ENCODE data around the gene SOCS2. TPM values are rescaled to one million over a fixed set of nuclear protein-coding genes. Genes with fewer than 3 reads are reported as not detected.

The SOCS2 gene
- total and polyA plus RNA-seq, 2 of the 13 experiments (the other 11 are each of a cell fraction or from before 2014, with no cell fraction given) = 0.62 to 1.5 TPM

- peak; percentile 40; the same call in 1 of the 2 replicates for TF ChIP-seq ZNF564 (CRISPR knock-in tag; IDR thresholded peaks at IDR 0.05)
- TF ChIP-seq ZNF20 (CRISPR knock-in tag; IDR thresholded peaks at IDR 0.05) = no peak
- no peak for TF ChIP-seq DR1 (CRISPR knock-in tag; IDR thresholded peaks at IDR 0.05)
- TF ChIP-seq RXRA (CRISPR knock-in tag; IDR thresholded peaks at IDR 0.05) = peak; percentile 94; the same call in 1 of the 2 replicates
- TF ChIP-seq ZNF136 (CRISPR knock-in tag; IDR thresholded peaks at IDR 0.05; ENCODE audit: low read depth) = peak; percentile 29; the same call in 1 of the 2 replicates
- no peak; the same call in 1 of the 2 replicates for TF ChIP-seq CHD2 (IDR thresholded peaks at IDR 0.05; ENCODE audit: low read depth, low read length)
- TF ChIP-seq ZNF841 (CRISPR knock-in tag; IDR thresholded peaks at IDR 0.05; ENCODE audit: borderline replicate concordance) = no peak
- TF ChIP-seq AGO2 (optimal IDR thresholded peaks at IDR 0.05; ENCODE audit: low read depth, low read length) = no peak
- no peak for TF ChIP-seq TAF1 (CRISPR knock-in tag; IDR thresholded peaks at IDR 0.05)
- peak; percentile 93 for TF ChIP-seq FOSL1 (CRISPR knock-in tag; IDR thresholded peaks at IDR 0.05; ENCODE audit: borderline replicate concordance)
- TF ChIP-seq ZNF160 (CRISPR knock-in tag; IDR thresholded peaks at IDR 0.05) = no peak
- TF ChIP-seq KAT8 (CRISPR knock-in tag; IDR thresholded peaks at IDR 0.05) = peak; percentile 81
- TF ChIP-seq ZFP37 (CRISPR knock-in tag; IDR thresholded peaks at IDR 0.05; ENCODE audit: borderline replicate concordance) = peak; percentile 77; the same call in 1 of the 2 replicates
- peak; percentile 85; the same call in 1 of the 2 replicates for TF ChIP-seq MBD4 (IDR thresholded peaks at IDR 0.05; ENCODE audit: borderline replicate concordance, low read length)
- TF ChIP-seq MED13 (CRISPR knock-in tag; IDR thresholded peaks at IDR 0.05) = 0 out of 2 replicates have a peak, but pooled peaks have one; percentile 38
- no peak for TF ChIP-seq SMAD9 (CRISPR knock-in tag; IDR thresholded peaks at IDR 0.05)
- no peak for TF ChIP-seq ZNF337 (CRISPR knock-in tag; IDR thresholded peaks at IDR 0.05; ENCODE audit: borderline replicate concordance, low read depth)
- TF ChIP-seq TGIF2 (CRISPR knock-in tag; IDR thresholded peaks at IDR 0.05) = no peak
- TF ChIP-seq PHB2 (IDR thresholded peaks at IDR 0.05; ENCODE audit: partially characterized antibody) = no peak
- 0 out of 2 replicates have a peak, but pooled peaks have one; percentile 20 for TF ChIP-seq PHF8 (CRISPR knock-in tag; IDR thresholded peaks at IDR 0.05)
- no peak for TF ChIP-seq CERS6 (CRISPR knock-in tag; IDR thresholded peaks at IDR 0.05)
- TF ChIP-seq GATA4 (IDR thresholded peaks at IDR 0.05; ENCODE audit: borderline replicate concordance, low read depth) = peak; percentile 77; the same call in 1 of the 2 replicates
- TF ChIP-seq PRDM4 (CRISPR knock-in tag; IDR thresholded peaks at IDR 0.05; ENCODE audit: borderline replicate concordance) = no peak
- no peak for TF ChIP-seq REL (CRISPR knock-in tag; conservative IDR thresholded peaks at IDR 0.05)
- peak; percentile 85 for TF ChIP-seq ZEB1 (IDR thresholded peaks at IDR 0.05; ENCODE audit: insufficient replicate concordance, low read depth)
- 0 out of 2 replicates have a peak, but pooled peaks have one; percentile 57 for TF ChIP-seq ZNF766 (CRISPR knock-in tag; IDR thresholded peaks at IDR 0.05; ENCODE audit: borderline replicate concordance)
These were observed 8.5 kb upstream of the SOCS2 start (continued) for GRCh38 chr12:93563807-93564538.
